Panc1 (cell line): ENCODE data around the gene NT5C1A. TPM values are rescaled to one million over a fixed set of nuclear protein-coding genes. Genes with fewer than 3 reads are reported as not detected.

ENCODE experiments used
- ATAC-seq: fragments of 200-7000 bp; cut with Tn5 transposase; 2 replicates; pipeline ENCODE4 v1.9.1; 2020; ENCODE audit warnings: mild to moderate bottlenecking, moderate library complexity
- BruUV-seq: library from RNA; stranded (reverse); fragments of 400-500 nt; replicated peaks from 2 replicates; lab custom pipeline; 2021; lab: Mats Ljungman, UMichigan
- CTCF ChIA-PET: fragments of 300-600 bp; sonication (Branson Sonifier 250); formaldehyde crosslinking; loops from one replicate; lab custom pipeline; 2022; ENCODE audit warnings: antibody characterized with exemption; lab: Charles Lee
- POLR2A ChIA-PET: fragments of 300-600 bp; sonication (Branson Sonifier 250); formaldehyde crosslinking; loops from one replicate; lab custom pipeline; 2022; ENCODE audit warnings: antibody characterized with exemption; lab: Charles Lee
- DNase-seq: peaks from one replicate; pipeline ENCODE4 v3.0.0-alpha.2; 2010; ENCODE audit warnings: low read depth, low spot score
- H3K27ac ChIP-seq: 2 replicates; pipeline ENCODE4 v1.5.1; 2011; ENCODE audit warnings: mild to moderate bottlenecking, low read length, inconsistent platforms
- H3K27me3 ChIP-seq: fragments of 200-500 bp; sonication (Bioruptor generic); 2 replicates; pipeline ENCODE4 v1.6.0; 2014; ENCODE audit warnings: low read length, inconsistent platforms; ENCODE audit not compliant: control insufficient read depth, insufficient read depth
- H3K36me3 ChIP-seq: fragments of 200-500 bp; sonication (Bioruptor generic); 2 replicates; pipeline ENCODE4 v1.5.1; 2014; ENCODE audit warnings: inconsistent platforms, mild to moderate bottlenecking, low read length, moderate library complexity; ENCODE audit not compliant: control insufficient read depth, insufficient read depth
- H3K4me1 ChIP-seq: 2 replicates; pipeline ENCODE4 v1.5.1; 2011; ENCODE audit warnings: inconsistent platforms, mild to moderate bottlenecking, low read length, moderate library complexity; ENCODE audit not compliant: control insufficient read depth, insufficient read depth
- H3K4me3 ChIP-seq, 2 experiments: 2 replicates each; pipeline ENCODE4 v1.5.1; 2011 to 2012; ENCODE audit warnings: low read depth in 2 of 2, low read length in 2 of 2, mild to moderate bottlenecking in 2 of 2, inconsistent platforms in 1 of 2, moderate library complexity in 1 of 2
- H3K9me3 ChIP-seq: fragments of 200-500 bp; sonication (Bioruptor generic); 2 replicates; pipeline ENCODE4 v1.5.1; 2014; ENCODE audit warnings: low read depth, mild to moderate bottlenecking, inconsistent platforms, low read length, moderate library complexity; ENCODE audit not compliant: control insufficient read depth, insufficient read depth
- POLR2AphosphoS5 ChIP-seq: IDR thresholded peaks from 2 replicates; pipeline ENCODE4 v1.6.1; 2012; ENCODE audit warnings: mild to moderate bottlenecking, low read depth, low read length, moderate library complexity
- SIN3A ChIP-seq: IDR thresholded peaks from 2 replicates; pipeline ENCODE4 v1.6.1; 2012; ENCODE audit warnings: low read depth, mild to moderate bottlenecking, low read length, moderate library complexity, borderline replicate concordance; ENCODE audit not compliant: insufficient read depth
- TCF7L2 ChIP-seq: IDR thresholded peaks from 2 replicates; pipeline ENCODE4 v1.6.1; 2011; ENCODE audit warnings: mild to moderate bottlenecking, low read depth, low read length, inconsistent platforms
- in situ Hi-C: cut with HindIII; loops from 2 replicates; pipeline ENCODE4 v1.10.0; 2016; ENCODE audit warnings: low sequenced_read_pairs, low pct_unique_long_range_greater_than_20kb
- intact Hi-C: fragments of 100-400 bp; cut with micrococcal nuclease; formaldehyde crosslinking; loops from one replicate; pipeline ENCODE4 v1.10.0; 2022; ENCODE audit not compliant: unreplicated experiment
- total RNA-seq: library from RNA; stranded (reverse); gene quantifications from one replicate; pipeline ENCODE4 v1.2.1, GENCODE V29; 2021; ENCODE audit not compliant: unreplicated experiment
- TF ChIP-seq, protein P1 (sequence below): fragments of 450-650 bp; IDR thresholded peaks from 2 replicates; pipeline ENCODE4 v1.5.1; 2017; ENCODE audit warnings: mild to moderate bottlenecking
- TF ChIP-seq, protein P2 (sequence below), 2 experiments: IDR thresholded peaks; 2 replicates each; pipeline ENCODE4 v1.6.1; 2011 to 2012; ENCODE audit warnings: low read depth in 2 of 2, control low read depth in 1 of 2, low read length in 1 of 2, mild to moderate bottlenecking in 1 of 2, moderate library complexity in 1 of 2; ENCODE audit not compliant: insufficient read depth in 1 of 2

The NT5C1A gene
- total RNA-seq, 1 experiment from 2014 or later, result not detected

DNA sequence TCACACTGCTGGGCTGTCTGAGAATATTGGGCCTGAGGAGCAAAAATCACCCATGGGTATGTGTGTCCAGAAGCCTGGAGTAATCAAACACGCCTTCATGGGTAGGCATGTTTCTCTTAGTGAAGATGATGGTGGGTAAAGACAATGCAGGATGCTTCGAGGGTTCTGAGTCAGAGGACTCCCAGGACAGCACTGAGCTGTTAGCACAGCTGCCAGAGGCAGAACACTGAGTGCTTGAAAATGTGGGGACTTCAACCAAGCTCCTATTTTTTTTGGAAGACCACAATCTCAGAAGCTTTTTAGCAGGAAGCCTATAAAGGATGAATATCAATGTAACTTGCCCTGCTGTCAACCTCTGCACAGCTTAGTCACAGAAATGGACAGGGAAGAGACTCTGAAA, 7.9 kb upstream of the NT5C1A start:
- ATAC-seq, result no peak

DNA sequence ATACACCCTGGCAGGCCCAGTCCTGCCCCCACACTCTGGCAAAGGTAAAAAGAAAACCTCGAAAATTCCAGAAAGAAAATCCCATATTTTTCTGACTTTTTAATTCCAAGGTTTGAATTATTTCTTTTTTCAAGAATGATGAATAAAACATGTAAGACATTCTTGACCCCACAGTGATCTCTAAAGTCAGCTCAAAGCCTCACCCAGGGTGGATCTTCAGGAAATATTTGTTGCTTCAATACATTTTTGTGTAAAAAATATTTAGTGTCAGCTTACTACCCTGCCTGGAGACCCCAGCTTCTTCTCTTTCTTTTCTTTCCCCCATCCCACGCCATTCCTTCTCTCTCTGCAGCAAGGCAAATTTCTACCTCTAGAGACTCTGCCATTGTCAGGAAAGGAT, 7.0 kb upstream of the NT5C1A start:
- H3K36me3 ChIP-seq, result no peaks in the 10 kb centered on the region
- no peak overlapping the region for H3K27ac ChIP-seq
- no peak overlapping the region for H3K4me3 ChIP-seq
- BruUV-seq, result no TSS peak
- DNase-seq, result no peak
- TF ChIP-seq TCF7L2, result no peak
- TF ChIP-seq SIN3A, result no peak
- TF ChIP-seq POLR2AphosphoS5, result no peak
- TF ChIP-seq, protein P1, sequence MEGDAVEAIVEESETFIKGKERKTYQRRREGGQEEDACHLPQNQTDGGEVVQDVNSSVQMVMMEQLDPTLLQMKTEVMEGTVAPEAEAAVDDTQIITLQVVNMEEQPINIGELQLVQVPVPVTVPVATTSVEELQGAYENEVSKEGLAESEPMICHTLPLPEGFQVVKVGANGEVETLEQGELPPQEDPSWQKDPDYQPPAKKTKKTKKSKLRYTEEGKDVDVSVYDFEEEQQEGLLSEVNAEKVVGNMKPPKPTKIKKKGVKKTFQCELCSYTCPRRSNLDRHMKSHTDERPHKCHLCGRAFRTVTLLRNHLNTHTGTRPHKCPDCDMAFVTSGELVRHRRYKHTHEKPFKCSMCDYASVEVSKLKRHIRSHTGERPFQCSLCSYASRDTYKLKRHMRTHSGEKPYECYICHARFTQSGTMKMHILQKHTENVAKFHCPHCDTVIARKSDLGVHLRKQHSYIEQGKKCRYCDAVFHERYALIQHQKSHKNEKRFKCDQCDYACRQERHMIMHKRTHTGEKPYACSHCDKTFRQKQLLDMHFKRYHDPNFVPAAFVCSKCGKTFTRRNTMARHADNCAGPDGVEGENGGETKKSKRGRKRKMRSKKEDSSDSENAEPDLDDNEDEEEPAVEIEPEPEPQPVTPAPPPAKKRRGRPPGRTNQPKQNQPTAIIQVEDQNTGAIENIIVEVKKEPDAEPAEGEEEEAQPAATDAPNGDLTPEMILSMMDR, result no peak
- TF ChIP-seq, protein P2, sequence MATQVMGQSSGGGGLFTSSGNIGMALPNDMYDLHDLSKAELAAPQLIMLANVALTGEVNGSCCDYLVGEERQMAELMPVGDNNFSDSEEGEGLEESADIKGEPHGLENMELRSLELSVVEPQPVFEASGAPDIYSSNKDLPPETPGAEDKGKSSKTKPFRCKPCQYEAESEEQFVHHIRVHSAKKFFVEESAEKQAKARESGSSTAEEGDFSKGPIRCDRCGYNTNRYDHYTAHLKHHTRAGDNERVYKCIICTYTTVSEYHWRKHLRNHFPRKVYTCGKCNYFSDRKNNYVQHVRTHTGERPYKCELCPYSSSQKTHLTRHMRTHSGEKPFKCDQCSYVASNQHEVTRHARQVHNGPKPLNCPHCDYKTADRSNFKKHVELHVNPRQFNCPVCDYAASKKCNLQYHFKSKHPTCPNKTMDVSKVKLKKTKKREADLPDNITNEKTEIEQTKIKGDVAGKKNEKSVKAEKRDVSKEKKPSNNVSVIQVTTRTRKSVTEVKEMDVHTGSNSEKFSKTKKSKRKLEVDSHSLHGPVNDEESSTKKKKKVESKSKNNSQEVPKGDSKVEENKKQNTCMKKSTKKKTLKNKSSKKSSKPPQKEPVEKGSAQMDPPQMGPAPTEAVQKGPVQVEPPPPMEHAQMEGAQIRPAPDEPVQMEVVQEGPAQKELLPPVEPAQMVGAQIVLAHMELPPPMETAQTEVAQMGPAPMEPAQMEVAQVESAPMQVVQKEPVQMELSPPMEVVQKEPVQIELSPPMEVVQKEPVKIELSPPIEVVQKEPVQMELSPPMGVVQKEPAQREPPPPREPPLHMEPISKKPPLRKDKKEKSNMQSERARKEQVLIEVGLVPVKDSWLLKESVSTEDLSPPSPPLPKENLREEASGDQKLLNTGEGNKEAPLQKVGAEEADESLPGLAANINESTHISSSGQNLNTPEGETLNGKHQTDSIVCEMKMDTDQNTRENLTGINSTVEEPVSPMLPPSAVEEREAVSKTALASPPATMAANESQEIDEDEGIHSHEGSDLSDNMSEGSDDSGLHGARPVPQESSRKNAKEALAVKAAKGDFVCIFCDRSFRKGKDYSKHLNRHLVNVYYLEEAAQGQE (IDR thresholded peaks at IDR 0.05; ENCODE audit: insufficient read depth in 1 of 2, low read depth in 2 of 2, low read length in 1 of 2), result no peak
- H3K4me1 ChIP-seq, result no peaks in the 10 kb centered on the region
- no peak for ATAC-seq
- H3K9me3 ChIP-seq, result no peaks in the 10 kb centered on the region
- intact Hi-C loops (no loop called here), in situ Hi-C loops (no loop called here)
- ChIA-PET CTCF (interaction anchor here (0.6 kb wide), 2 partner anchors 119 to 339 kb away, joined by 4 to 6 read pairs; no protein-coding TSS in a partner anchor), POLR2A (no interaction called here)
- no peaks in the 10 kb centered on the region; the same call in 1 of the 2 replicates for H3K27me3 ChIP-seq

More for the DNA sequence above, 7.9 kb upstream of the NT5C1A start:
- Histone ChIP-seq H3K27ac (no peak overlapping the region), H3K4me1 (no peaks in the 10 kb centered on the region), H3K36me3 (no peaks in the 10 kb centered on the region), H3K9me3 (no peaks in the 10 kb centered on the region), H3K4me3 (no peak overlapping the region), H3K27me3 (no peaks in the 10 kb centered on the region; the same call in 1 of the 2 replicates)
- BruUV-seq, result no TSS peak
- TF ChIP-seq, protein P1, result no peak
- no peak for TF ChIP-seq POLR2AphosphoS5
- TF ChIP-seq, protein P2 (IDR thresholded peaks at IDR 0.05; ENCODE audit: insufficient read depth in 1 of 2, low read depth in 2 of 2, low read length in 1 of 2), result no peak
- TF ChIP-seq TCF7L2, result no peak
- no peak for TF ChIP-seq SIN3A
- in situ Hi-C loops (no loop called here), intact Hi-C loops (no loop called here)
- CTCF ChIA-PET, result interaction anchor here (0.6 kb wide), 1 partner anchor 99 kb away, joined by 4 read pairs; no protein-coding TSS in a partner anchor
- no peak for DNase-seq
- POLR2A ChIA-PET, result no interaction called here
